Right ventricle myocardium superior (tissue), 1 donor: ENCODE measurements around the gene ARF1. TPM values are rescaled to one million over a fixed set of nuclear protein-coding genes. Genes with fewer than 3 reads are reported as not detected.

Experiments used
- ATAC-seq: fragments of 200-7000 bp; cut with Tn5 transposase; one replicate; pipeline ENCODE4 v1.9.1; 2020; ENCODE audit warnings: mild to moderate bottlenecking; ENCODE audit not compliant: poor library complexity
- DNase-seq: peaks from one replicate; pipeline ENCODE4 v3.0.0-alpha.2; 2020
- intact Hi-C: fragments of 100-400 bp; cut with DNase I; formaldehyde crosslinking; loops from one replicate; pipeline ENCODE4 v1.11.2; 2022
- total RNA-seq: library from RNA; stranded (reverse); fragmentation: NEBNext Ultra II Directional; extraction: Animal tissue kit (Norgen Biotek cat#: 25700); gene quantifications from one replicate; pipeline ENCODE4 v1.2.1, GENCODE V29; 2021
- donor health status: DM: no; HTN: yes; CAD: no; lungs with severe emphysema.

ARF1 gene
- total RNA-seq, 1 donor from 2014 or later: 251 TPM

- ATAC-seq (no peak), DNase-seq (peak; percentile 34)
Observed at GRCh38 chr1:228081144-228081543, 1.4 kb upstream of the ARF1 start.

GRCh38 chr1:228081578-228082213, 812 bp upstream of the ARF1 start:
- DNase-seq: peak; percentile 38
- intact Hi-C loops: no loop called here
- ATAC-seq: peak; percentile 18

More at GRCh38 chr1:228081144-228081543, 1.4 kb upstream of the ARF1 start:
- intact Hi-C loops: no loop called here

- intact Hi-C loops: no loop called here
- peak; percentile 9 for ATAC-seq
- peak; percentile 76 for DNase-seq
Observed at GRCh38 chr1:228082918-228083870, 686 bp downstream of the ARF1 start.

GRCh38 chr1:228083871-228084278, 1.4 kb downstream of the ARF1 start:
- intact Hi-C loops: no loop called here
- ATAC-seq: no peak
- DNase-seq: peak; percentile 45

GRCh38 chr1:228084325-228084724, 1.8 kb downstream of the ARF1 start:
- intact Hi-C loops: no loop called here
- DNase-seq (no peak), ATAC-seq (no peak)

GRCh38 chr1:228084797-228085196, 2.3 kb downstream of the ARF1 start:
- intact Hi-C loops: no loop called here
- peak; percentile 19 for DNase-seq
- no peak for ATAC-seq

GRCh38 chr1:228085287-228085951, 2.9 kb downstream of the ARF1 start:
- DNase-seq: peak; percentile 36
- intact Hi-C loops: no loop called here
- peak; percentile 3 for ATAC-seq

GRCh38 chr1:228087771-228088251, 5.3 kb downstream of the ARF1 start:
- DNase-seq (peak; percentile 65), ATAC-seq (no peak)
- intact Hi-C loops: no loop called here

- ATAC-seq: no peak
- intact Hi-C loops: no loop called here
- peak; percentile 41 for DNase-seq
Observed at GRCh38 chr1:228088586-228089498, 6.3 kb downstream of the ARF1 start.

- no peak for ATAC-seq
- intact Hi-C loops: no loop called here
- DNase-seq: peak; percentile 38
Observed at GRCh38 chr1:228089519-228090380, 7.2 kb downstream of the ARF1 start.

GRCh38 chr1:228090613-228091081, 8.1 kb downstream of the ARF1 start:
- DNase-seq: peak; percentile 31
- ATAC-seq: no peak
- intact Hi-C loops: no loop called here

- DNase-seq: no peak
- ATAC-seq: no peak
- intact Hi-C loops: no loop called here
Observed at GRCh38 chr1:228091084-228091483, 8.6 kb downstream of the ARF1 start.

- DNase-seq: peak; percentile 8
Observed at GRCh38 chr1:228092342-228093049, 10.0 kb downstream of the ARF1 start.

GRCh38 chr1:228093050-228093906, 10.8 kb downstream of the ARF1 start:
- intact Hi-C loops: no loop called here
- DNase-seq (peak; percentile 16), ATAC-seq (no peak)

More at GRCh38 chr1:228092342-228093049, 10.0 kb downstream of the ARF1 start:
- no peak for ATAC-seq
- intact Hi-C loops: no loop called here

- no peak for ATAC-seq
- intact Hi-C loops: no loop called here
- DNase-seq: no peak
Observed at GRCh38 chr1:228094432-228095016, 12.0 kb downstream of the ARF1 start.
